Measurements from ENCODE around the gene NDRG3. TPM values are rescaled to one million over a fixed set of nuclear protein-coding genes. Genes with fewer than 3 reads are reported as not detected.
"Not testable (repeated sequence)": the region's sequence is repeated elsewhere in the genome, so short reads cannot be mapped to it uniquely, and the experiment has no call there.

The NDRG3 gene
- total RNA-seq, 1 donor from 2014 or later = 11.3 TPM

GRCh38 chr20:36695467-36695866, 50.4 kb downstream of the NDRG3 start:
- not testable (repeated sequence) for DNase-seq (ENCODE audit: low read depth in 2 of 2)

GRCh38 chr20:36688630-36689029, 57.3 kb downstream of the NDRG3 start:
- no peak for DNase-seq (ENCODE audit: low read depth in 2 of 2)

DNA sequence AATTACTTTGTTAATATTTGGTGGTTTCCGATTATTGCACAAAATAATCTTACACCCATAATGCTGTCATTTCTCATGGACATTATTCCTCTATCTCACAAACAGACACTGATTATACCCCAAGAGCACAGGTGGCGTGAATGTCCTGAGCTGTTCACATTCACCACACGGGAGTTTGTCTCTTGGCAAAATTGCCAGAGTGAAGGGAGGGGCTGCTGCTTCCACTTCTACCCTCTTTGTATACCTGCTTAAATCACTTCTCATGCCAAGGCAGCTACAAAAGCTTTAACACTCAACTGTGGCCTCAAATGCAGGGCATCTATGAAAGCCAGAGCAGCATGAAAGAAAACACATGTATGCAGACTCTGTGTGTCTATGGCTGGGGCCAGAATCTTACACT, 58.0 kb downstream of the NDRG3 start:
- no peak for DNase-seq (ENCODE audit: low read depth in 2 of 2)

DNA sequence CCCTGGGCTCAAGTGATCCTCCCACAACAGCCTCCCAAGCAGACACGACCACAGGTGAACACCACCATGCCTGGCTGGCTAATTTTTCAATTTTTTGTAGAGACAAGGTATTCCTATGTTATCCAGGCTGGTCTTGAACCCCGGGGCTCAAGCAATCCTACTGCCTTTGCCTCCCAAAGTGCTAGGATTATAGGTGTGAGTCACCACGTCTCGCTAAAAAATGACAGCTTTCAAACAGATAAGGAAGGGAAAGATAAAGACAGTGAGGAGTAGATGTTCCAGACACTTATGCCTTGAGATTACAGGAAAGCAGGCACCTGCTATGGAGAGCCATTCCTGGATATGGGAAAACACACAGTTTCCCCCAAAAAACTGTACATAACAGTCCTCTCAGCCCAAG, 58.9 kb downstream of the NDRG3 start:
- no peak for DNase-seq (ENCODE audit: low read depth in 2 of 2)

- DNase-seq (ENCODE audit: low read depth in 2 of 2) = no peak
Observed at GRCh38 chr20:36686504-36686903, 59.4 kb downstream of the NDRG3 start.

GRCh38 chr20:36684747-36685146, 61.1 kb downstream of the NDRG3 start:
- no peak for DNase-seq (ENCODE audit: low read depth in 2 of 2)

DNA sequence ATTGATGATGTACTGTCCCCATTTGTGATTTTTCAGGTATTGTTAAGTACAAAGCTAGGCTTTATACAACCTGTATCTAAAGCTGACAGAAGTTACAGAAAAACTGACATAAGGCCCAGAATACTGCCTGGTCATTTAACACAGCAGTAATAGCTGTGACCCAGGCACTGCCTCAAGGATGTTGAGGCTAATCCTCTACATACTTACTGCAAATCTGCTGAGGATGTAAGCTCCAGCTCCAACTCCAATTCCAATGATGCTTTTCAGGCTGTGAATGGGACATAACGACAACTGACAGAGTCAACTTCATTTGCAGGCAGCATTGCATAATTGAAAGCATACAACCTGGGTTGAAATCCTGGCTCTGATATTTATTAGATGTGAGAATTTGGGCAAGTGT, 63.6 kb downstream of the NDRG3 start:
- DNase-seq (ENCODE audit: low read depth in 2 of 2) = no peak

GRCh38 chr20:36677422-36677771, 68.5 kb downstream of the NDRG3 start:
- DNase-seq (ENCODE audit: low read depth in 2 of 2) = no peak

- DNase-seq (ENCODE audit: low read depth in 2 of 2) = no peak
Observed at GRCh38 chr20:36676701-36677421, 69.0 kb downstream of the NDRG3 start.

DNA sequence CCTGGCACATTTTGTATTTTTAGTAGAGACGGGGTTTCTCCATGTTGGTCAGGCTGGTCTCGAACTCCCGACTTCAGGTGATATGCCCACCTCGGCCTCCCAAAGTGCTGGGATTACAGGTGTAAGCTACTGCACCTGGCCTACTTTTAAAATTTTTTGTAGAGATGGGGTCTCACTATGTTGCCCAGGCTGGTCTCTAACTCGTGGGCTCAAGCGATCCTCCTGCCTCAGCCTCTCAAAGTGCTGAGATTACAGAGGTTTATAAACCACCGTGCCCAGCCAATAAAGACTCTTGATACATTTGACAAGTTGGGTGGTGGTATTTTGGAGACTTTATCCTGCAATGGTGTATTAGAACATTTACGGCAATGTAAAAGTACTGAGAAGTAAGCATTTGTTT, 70.3 kb downstream of the NDRG3 start:
- DNase-seq (ENCODE audit: low read depth in 2 of 2) = not testable (repeated sequence)

- DNase-seq (ENCODE audit: low read depth in 2 of 2) = no peak
Observed at GRCh38 chr20:36672991-36673390, 72.9 kb downstream of the NDRG3 start.

DNA sequence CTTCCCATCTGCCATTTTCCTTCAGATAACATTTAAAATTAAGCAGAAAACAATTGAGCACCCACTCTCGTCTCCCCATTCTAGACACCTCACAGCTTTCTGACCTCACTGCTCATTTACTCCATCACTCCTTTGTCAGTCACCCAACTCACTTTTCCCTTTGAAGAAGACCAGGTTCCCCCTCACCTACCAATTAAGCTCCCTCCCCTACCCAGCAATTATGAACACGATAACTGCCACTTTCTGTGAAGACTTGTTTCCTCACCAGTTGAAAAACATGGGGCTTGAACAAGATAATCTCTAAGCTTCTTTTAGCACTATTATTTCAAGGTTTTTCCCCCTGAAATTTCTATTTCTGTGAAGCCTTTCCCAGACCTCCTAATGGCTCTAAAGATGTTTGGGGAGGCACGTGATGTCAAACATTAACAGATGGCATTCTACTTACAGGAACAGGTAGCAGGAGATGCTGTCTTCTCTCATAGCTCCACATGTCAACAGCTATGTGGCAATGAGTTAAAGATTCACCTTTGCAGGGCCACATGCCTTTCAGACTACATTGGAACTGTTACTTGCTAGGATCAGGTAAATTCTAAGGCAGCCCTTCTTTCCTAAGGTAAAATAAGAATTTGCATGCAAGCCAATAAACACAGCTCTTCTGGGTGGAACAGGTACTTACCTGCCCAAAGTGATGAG, 75.1 kb downstream of the NDRG3 start:
- no peak for DNase-seq (ENCODE audit: low read depth in 2 of 2)

DNA sequence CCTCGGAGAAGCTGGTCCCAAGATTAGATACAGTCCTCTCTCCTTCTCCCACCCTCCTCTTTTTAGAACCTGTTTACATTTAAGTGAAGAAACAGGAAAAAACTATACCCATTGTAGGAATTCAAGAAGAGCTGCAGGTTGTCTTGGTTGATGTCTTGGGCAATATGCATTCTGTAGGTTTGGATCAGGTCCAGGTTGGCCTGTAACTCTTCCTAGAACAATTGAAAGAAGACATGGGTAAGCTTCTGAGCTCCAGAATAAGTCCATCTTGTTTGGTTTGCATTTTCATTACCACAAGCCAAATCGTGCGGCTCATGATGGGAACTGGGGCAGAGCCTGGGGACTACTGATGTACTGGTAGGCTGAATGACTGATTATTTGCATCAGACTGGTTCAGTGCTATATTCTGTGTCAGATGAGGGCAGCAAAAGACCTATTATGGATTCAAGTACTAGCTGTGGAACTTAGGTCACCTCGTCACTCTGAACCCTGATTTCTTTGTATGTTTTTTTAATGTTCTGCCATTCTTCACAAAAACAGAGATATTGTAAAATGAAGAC, 79.6 kb downstream of the NDRG3 start:
- peak; percentile 19 to 52 for DNase-seq (ENCODE audit: low read depth in 2 of 2)

- DNase-seq (ENCODE audit: low read depth in 2 of 2) = no peak
Observed at GRCh38 chr20:36663031-36663430, 82.9 kb downstream of the NDRG3 start.

DNA sequence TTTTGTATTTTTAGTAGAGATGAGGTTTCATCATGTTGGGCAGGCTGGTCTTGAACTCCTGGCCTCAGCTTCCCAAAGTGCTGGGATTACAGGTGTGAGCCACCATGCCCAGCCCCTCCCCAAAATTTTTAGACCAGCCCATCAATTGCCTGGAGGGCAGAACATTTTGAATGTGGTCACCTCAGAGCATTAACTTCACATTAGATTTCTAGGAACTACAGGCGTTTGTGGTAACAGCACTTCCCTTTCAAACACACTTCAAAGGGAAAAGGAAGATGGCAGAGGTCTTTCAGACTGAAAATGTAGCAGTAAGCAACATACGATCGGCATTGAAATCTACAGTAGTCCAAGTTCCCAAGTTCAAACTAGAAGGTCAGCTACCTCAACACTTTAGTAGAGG, 87.6 kb downstream of the NDRG3 start:
- no peak for DNase-seq (ENCODE audit: low read depth in 2 of 2)

DNA sequence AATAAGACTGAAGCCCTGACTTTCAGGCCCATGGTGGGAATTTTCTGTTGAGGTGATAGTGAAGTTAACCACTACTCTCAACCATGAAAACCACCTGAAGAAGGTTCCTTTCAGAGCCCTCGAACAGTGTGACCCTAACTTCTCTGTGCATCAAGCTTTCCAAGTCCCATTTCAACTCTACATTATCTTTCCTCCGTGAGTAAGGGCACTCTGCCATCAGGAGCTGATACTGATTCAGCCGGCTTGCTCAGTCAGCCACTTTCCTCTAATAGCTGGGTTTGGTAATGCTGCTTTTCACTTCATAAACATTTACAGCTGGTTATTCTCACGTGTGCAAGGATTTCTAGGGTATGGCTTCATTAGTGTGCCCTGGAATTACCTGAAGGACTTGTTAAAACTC, 89.2 kb downstream of the NDRG3 start:
- DNase-seq (ENCODE audit: low read depth in 2 of 2) = no peak

DNA sequence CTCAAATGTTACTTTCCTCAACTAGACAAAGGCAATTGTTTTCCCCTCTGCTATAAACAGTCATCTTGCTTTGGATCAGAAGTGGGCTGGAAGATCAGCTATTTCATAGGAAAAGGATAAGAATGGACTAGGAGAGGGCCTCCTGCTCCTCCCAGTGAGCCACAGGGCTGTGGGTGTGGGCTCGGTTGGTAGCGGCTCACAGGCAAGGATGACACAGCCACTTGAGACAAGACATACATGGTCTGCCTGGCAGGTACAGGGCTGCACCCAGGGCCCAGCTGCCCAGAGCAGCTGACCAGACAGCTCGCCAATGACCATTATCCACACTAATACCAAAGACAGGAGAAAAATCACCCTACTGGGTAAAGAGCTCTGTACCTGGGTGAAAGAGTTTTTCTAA, 90.9 kb downstream of the NDRG3 start:
- no peak for DNase-seq (ENCODE audit: low read depth in 2 of 2)

DNA sequence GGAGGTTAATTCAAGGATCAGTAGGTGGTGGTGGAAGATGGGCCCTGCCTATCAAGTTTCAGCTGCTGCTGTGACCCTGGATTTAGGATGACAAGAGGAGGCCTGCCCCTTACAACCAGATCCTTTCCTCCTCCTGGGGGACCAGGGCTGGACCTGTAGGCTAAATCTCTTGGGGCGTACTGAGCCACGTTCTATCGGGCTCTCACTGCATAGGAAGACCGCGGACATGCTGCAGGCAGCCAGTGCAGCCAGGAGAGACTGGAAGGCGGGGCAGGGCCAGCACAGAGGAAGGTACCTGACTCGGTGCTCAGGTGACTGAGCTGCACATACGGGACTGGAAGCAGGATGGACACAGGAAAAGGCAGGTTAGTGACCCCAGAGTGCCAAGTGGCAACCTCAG, 91.4 kb downstream of the NDRG3 start:
- no peak for DNase-seq (ENCODE audit: low read depth in 2 of 2)

GRCh38 chr20:36653456-36653855, 92.4 kb downstream of the NDRG3 start:
- no peak for DNase-seq (ENCODE audit: low read depth in 2 of 2)

- DNase-seq (ENCODE audit: low read depth in 2 of 2) = no peak
Observed at GRCh38 chr20:36647196-36648121, 98.4 kb downstream of the NDRG3 start.

DNA sequence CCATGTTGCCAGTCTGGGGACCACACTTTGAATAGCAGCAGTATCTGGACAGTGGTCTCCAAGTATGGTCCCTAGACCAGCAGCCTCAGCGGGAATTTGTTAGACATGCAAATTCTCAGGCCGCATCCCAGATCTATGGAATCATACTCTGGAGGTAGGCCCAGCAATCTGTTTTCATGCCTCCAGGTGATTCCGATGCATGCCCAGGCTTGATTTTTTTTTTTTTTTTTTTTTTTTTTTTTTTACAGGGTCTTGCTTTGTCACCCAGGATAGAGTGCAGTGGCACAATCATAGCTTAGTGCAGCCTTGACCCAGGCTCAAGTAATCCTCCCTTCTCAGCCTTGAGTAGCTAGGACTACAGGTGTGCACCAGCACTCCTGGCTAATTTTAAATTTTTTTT, 99.2 kb downstream of the NDRG3 start:
- DNase-seq (ENCODE audit: low read depth in 2 of 2) = no peak

DNA sequence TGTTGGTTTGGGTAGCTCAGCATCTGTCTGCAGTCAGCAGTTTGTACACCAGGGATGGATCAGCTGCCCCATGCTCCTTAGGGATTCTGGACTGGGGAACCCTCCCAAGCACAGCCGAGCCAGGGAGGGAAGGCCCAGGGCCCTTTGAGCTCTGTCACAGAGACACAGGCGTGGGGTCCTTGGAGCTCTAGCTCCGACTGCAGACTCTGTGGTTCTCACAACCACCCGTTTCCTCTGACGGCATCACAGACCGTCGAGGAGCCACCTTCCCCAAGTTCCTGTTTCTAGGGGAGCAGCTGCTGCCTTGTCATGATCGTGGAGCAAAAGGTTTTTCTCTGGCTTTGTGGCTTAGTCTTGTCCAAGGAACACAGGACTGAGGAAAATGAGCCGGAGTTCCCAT, 99.9 kb downstream of the NDRG3 start, which contains the start of gene SLA2:
TSS of gene SLA2 (minus strand) at position 199 of the 400 bp plus-strand sequence. CDS start 4,861 bp downstream, outside the sequence.
- peak in 1 of 2 donors; percentile 12 for DNase-seq (ENCODE audit: low read depth in 2 of 2)
